Mesenchymal stem cell (in vitro differentiated cells and primary cell): ENCODE data around the gene TFDP1.

Source experiments
- DNase-seq: peaks from one replicate; pipeline ENCODE4 v3.0.0-alpha.2; 2013
- H2AFZ ChIP-seq: one replicate; pipeline ENCODE4 v1.6.1; 2013; ENCODE audit warnings: low read depth, mild to moderate bottlenecking, control low read depth, inconsistent platforms, low read length, moderate library complexity
- H2AK5ac ChIP-seq: 2 replicates; pipeline ENCODE4 v1.6.1; 2013; ENCODE audit warnings: low read length, moderate library complexity, mild to moderate bottlenecking, inconsistent platforms; ENCODE audit not compliant: severe bottlenecking
- H2BK120ac ChIP-seq: one replicate; pipeline ENCODE4 v1.6.1; 2013; ENCODE audit warnings: low read depth, mild to moderate bottlenecking, inconsistent platforms, low read length, moderate library complexity
- H2BK12ac ChIP-seq, 2 experiments: one replicate each; pipeline ENCODE4 v1.6.1; 2013; ENCODE audit warnings: inconsistent platforms in 2 of 2, low read length in 2 of 2, mild to moderate bottlenecking in 2 of 2, moderate library complexity in 2 of 2, control low read depth in 1 of 2
- H2BK15ac ChIP-seq: one replicate; pipeline ENCODE4 v1.6.1; 2013; ENCODE audit warnings: mild to moderate bottlenecking, low read depth, inconsistent platforms; ENCODE audit not compliant: poor library complexity, severe bottlenecking
- H2BK5ac ChIP-seq: 2 replicates; pipeline ENCODE4 v1.6.1; 2013; ENCODE audit warnings: low read depth, mild to moderate bottlenecking, low read length, control low read depth, inconsistent platforms; ENCODE audit not compliant: poor library complexity, severe bottlenecking
- H3K14ac ChIP-seq, 2 experiments: one replicate each; pipeline ENCODE4 v1.6.1; 2013; ENCODE audit warnings: inconsistent platforms in 2 of 2, low read length in 2 of 2, control low read depth in 1 of 2, mild to moderate bottlenecking in 1 of 2, moderate library complexity in 1 of 2
- H3K18ac ChIP-seq, 2 experiments: one replicate each; pipeline ENCODE4 v1.6.1; 2013; ENCODE audit warnings: inconsistent platforms in 2 of 2, low read length in 2 of 2, control low read depth in 1 of 2, low read depth in 1 of 2, mild to moderate bottlenecking in 1 of 2
- H3K23ac ChIP-seq, 2 experiments: one replicate each; pipeline ENCODE4 v1.6.1; 2013; ENCODE audit warnings: inconsistent platforms in 2 of 2, low read length in 2 of 2, mild to moderate bottlenecking in 2 of 2, moderate library complexity in 2 of 2, control low read depth in 1 of 2
- H3K27ac ChIP-seq: 2 replicates; pipeline ENCODE4 v1.5.1; 2013; ENCODE audit warnings: mild to moderate bottlenecking, moderate library complexity, low read length, control low read depth, inconsistent platforms; ENCODE audit not compliant: poor library complexity, severe bottlenecking
- H3K27me3 ChIP-seq, 2 experiments: 2 replicates each; pipeline versions ENCODE4 v1.6.1 to v1.7.0; 2013; ENCODE audit warnings: low read length in 2 of 2, mild to moderate bottlenecking in 2 of 2, moderate library complexity in 2 of 2, control low read depth in 1 of 2, inconsistent platforms in 1 of 2; ENCODE audit not compliant: control insufficient read depth in 1 of 2, insufficient read depth in 1 of 2
- H3K36me3 ChIP-seq, 2 experiments: 2 replicates each; pipeline versions ENCODE4 v1.6.1 to v1.7.0; 2013; ENCODE audit warnings: low read length in 2 of 2, control low read depth in 1 of 2, inconsistent platforms in 1 of 2, low read depth in 1 of 2, mild to moderate bottlenecking in 1 of 2; ENCODE audit not compliant: insufficient read depth in 2 of 2, control insufficient read depth in 1 of 2
- H3K4ac ChIP-seq, 2 experiments: one replicate each; pipeline ENCODE4 v1.6.1; 2013; ENCODE audit warnings: inconsistent platforms in 2 of 2, low read length in 2 of 2, mild to moderate bottlenecking in 2 of 2, moderate library complexity in 2 of 2, control low read depth in 1 of 2, low read depth in 1 of 2
- H3K4me1 ChIP-seq: 2 replicates; pipeline ENCODE4 v1.6.1; 2013; ENCODE audit warnings: low read depth, low read length, control low read depth; ENCODE audit not compliant: control insufficient read depth, insufficient read depth
- H3K4me2 ChIP-seq: 2 replicates; pipeline ENCODE4 v1.6.1; 2013; ENCODE audit warnings: low read length, mild to moderate bottlenecking, inconsistent platforms; ENCODE audit not compliant: poor library complexity, severe bottlenecking
- H3K4me3 ChIP-seq, 2 experiments: 2 replicates each; pipeline versions ENCODE4 v1.5.1 to v1.7.0; 2013; ENCODE audit warnings: low read length in 2 of 2, mild to moderate bottlenecking in 2 of 2, control low read depth in 1 of 2, low read depth in 1 of 2; ENCODE audit not compliant: insufficient read depth in 1 of 2
- H3K79me1 ChIP-seq: replicated peaks from 2 replicates; pipeline ENCODE4 v1.6.1; 2013; ENCODE audit warnings: mild to moderate bottlenecking, control low read depth, low read length, inconsistent platforms; ENCODE audit not compliant: poor library complexity, severe bottlenecking
- H3K9ac ChIP-seq: 2 replicates; pipeline ENCODE4 v1.7.0; 2013; ENCODE audit warnings: mild to moderate bottlenecking, low read length, moderate library complexity
- H3K9me3 ChIP-seq: 2 replicates; pipeline ENCODE4 v1.7.0; 2013; ENCODE audit warnings: mild to moderate bottlenecking, low read length; ENCODE audit not compliant: control insufficient read depth
- H4K8ac ChIP-seq: one replicate; pipeline ENCODE4 v1.6.1; 2013; ENCODE audit warnings: inconsistent platforms, mild to moderate bottlenecking, low read length, moderate library complexity
- H4K91ac ChIP-seq: one replicate; pipeline ENCODE4 v1.6.1; 2013; ENCODE audit warnings: mild to moderate bottlenecking, low read length, inconsistent platforms
- WGBS: methylation state at CpG from one replicate; pipeline ENCODE4 v1.1.7; 2013; ENCODE audit warnings: mixed read lengths; 5-methylcytosine and 5-hydroxymethylcytosine counted together

TFDP1 gene

GRCh38 chr13:113582841-113583631 is 1.5 kb upstream of the TFDP1 start:
- no peak overlapping the region for H2BK5ac ChIP-seq
- no peak overlapping the region for H3K4me2 ChIP-seq
- peaks cover 14 to 19% of the 10 kb centered on the region in 2 experiments for H3K36me3 ChIP-seq
- no peak overlapping the region for H2AFZ ChIP-seq
- H3K79me1 ChIP-seq, result peaks cover 9% of the 10 kb centered on the region
- H3K9me3 ChIP-seq, result no peaks in the 10 kb centered on the region
- H3K27ac ChIP-seq, result no peak overlapping the region
- no peak overlapping the region for H3K18ac ChIP-seq
- H3K4ac ChIP-seq, result no peak overlapping the region
- no peak overlapping the region for H4K91ac ChIP-seq
- no peak overlapping the region for H2BK15ac ChIP-seq
- H3K14ac ChIP-seq, result no peak overlapping the region
- 93% methylated on average over 38 of the region's 38 CpGs for WGBS
- no peak overlapping the region for H4K8ac ChIP-seq
- no peak overlapping the region for H2AK5ac ChIP-seq
- no peak overlapping the region for H3K4me3 ChIP-seq
- H2BK12ac ChIP-seq, result no peak overlapping the region
- H3K23ac ChIP-seq, result no peak overlapping the region
- no peak for DNase-seq
- peaks cover 14% of the 10 kb centered on the region for H3K4me1 ChIP-seq
- peaks cover 0 to 11% of the 10 kb centered on the region in 2 experiments for H3K27me3 ChIP-seq
- no peak overlapping the region for H3K9ac ChIP-seq
- no peak overlapping the region for H2BK120ac ChIP-seq

- peaks cover 14% of the 10 kb centered on the region for H3K79me1 ChIP-seq
- no peak for DNase-seq
- H3K27ac ChIP-seq, result no peak overlapping the region
- WGBS, result under 1% methylated on average over 36 of the region's 105 CpGs
- H3K4ac ChIP-seq, result no peak overlapping the region
- H2BK5ac ChIP-seq, result no peak overlapping the region
- H3K18ac ChIP-seq, result peak overlapping the region in 1 of 2 experiments; percentile 60
- peak overlapping the region; percentile 88 for H2BK15ac ChIP-seq
- no peak overlapping the region for H4K91ac ChIP-seq
- H3K36me3 ChIP-seq, result peaks cover 33 to 37% of the 10 kb centered on the region in 2 experiments
- H2AK5ac ChIP-seq, result no peak overlapping the region
- H2AFZ ChIP-seq, result peak overlapping the region; percentile 57
- H2BK120ac ChIP-seq, result peak overlapping the region; percentile 36
- no peak overlapping the region for H3K14ac ChIP-seq
- H3K4me2 ChIP-seq, result peak overlapping the region; percentile 93
- H3K23ac ChIP-seq, result no peak overlapping the region
- peaks cover 17% of the 10 kb centered on the region for H3K4me1 ChIP-seq
- no peaks in the 10 kb centered on the region for H3K9me3 ChIP-seq
- H3K9ac ChIP-seq, result peak overlapping the region; percentile 80
- H2BK12ac ChIP-seq, result no peak overlapping the region
- no peak overlapping the region for H4K8ac ChIP-seq
- peak overlapping the region; percentile 76 to 80 for H3K4me3 ChIP-seq
- H3K27me3 ChIP-seq, result peaks cover 0 to 11% of the 10 kb centered on the region in 2 experiments
Observed at GRCh38 chr13:113584870-113585671, 518 bp downstream of the TFDP1 start.

- H2BK12ac ChIP-seq, result no peak overlapping the region
- no peak overlapping the region for H3K4ac ChIP-seq
- no peak overlapping the region for H4K8ac ChIP-seq
- peaks cover 0 to 4% of the 10 kb centered on the region in 2 experiments for H3K27me3 ChIP-seq
- no peak overlapping the region for H3K14ac ChIP-seq
- no peak overlapping the region for H3K18ac ChIP-seq
- no peak overlapping the region for H2BK120ac ChIP-seq
- WGBS, result 89% methylated on average over 9 of the region's 9 CpGs
- H3K4me2 ChIP-seq, result peak overlapping the region; percentile 33
- H3K9me3 ChIP-seq, result no peaks in the 10 kb centered on the region
- no peak overlapping the region for H2BK15ac ChIP-seq
- no peak overlapping the region for H2AFZ ChIP-seq
- H3K9ac ChIP-seq, result peak overlapping the region; percentile 80
- peaks cover 17% of the 10 kb centered on the region for H3K4me1 ChIP-seq
- H3K23ac ChIP-seq, result no peak overlapping the region
- H4K91ac ChIP-seq, result no peak overlapping the region
- H3K79me1 ChIP-seq, result peaks cover 16% of the 10 kb centered on the region
- no peak for DNase-seq
- H2BK5ac ChIP-seq, result no peak overlapping the region
- peaks cover 35 to 41% of the 10 kb centered on the region in 2 experiments for H3K36me3 ChIP-seq
- peak overlapping the region in 1 of 2 experiments; percentile 80 for H3K4me3 ChIP-seq
- H3K27ac ChIP-seq, result no peak overlapping the region
- no peak overlapping the region for H2AK5ac ChIP-seq
Observed at GRCh38 chr13:113585896-113586295, 1.3 kb downstream of the TFDP1 start.
